ENCODE results near the gene GLCCI1.

GRCh38 chr7:8058322-8058721 is 89.7 kb downstream of the GLCCI1 start:
- TF ChIP-seq JUN (IDR thresholded peaks at IDR 0.05), result no peak
- TF ChIP-seq RAD21 (conservative IDR thresholded peaks at IDR 0.05 in 1 of 2, IDR thresholded peaks at IDR 0.05 in 1 of 2), result no peak
- no peak for TF ChIP-seq CTCF (IDR thresholded peaks at IDR 0.05)
- TF ChIP-seq MAFK (IDR thresholded peaks at IDR 0.05; ENCODE audit: partially characterized antibody), result no peak
- TF ChIP-seq USF2 (IDR thresholded peaks at IDR 0.05), result no peak
- no peak for TF ChIP-seq RNF2 (IDR thresholded peaks at IDR 0.05; ENCODE audit: borderline replicate concordance, low read depth)
- TF ChIP-seq KDM1A (IDR thresholded peaks at IDR 0.05; ENCODE audit: low read depth), result no peak
- TF ChIP-seq MAZ (IDR thresholded peaks at IDR 0.05; ENCODE audit: borderline replicate concordance, low read depth, low read length), result no peak
